Iris pigment epithelial cell (primary cell): ENCODE measurements around the gene ZNF511.
"Not testable (repeated sequence)": the region's sequence is repeated elsewhere in the genome, so short reads cannot be mapped to it uniquely, and the experiment has no call there.

Experiments
- DNase-seq: peaks from one replicate; pipeline ENCODE4 v3.0.0-alpha.2; 2011; ENCODE audit warnings: low read depth

The ZNF511 gene, protein sequence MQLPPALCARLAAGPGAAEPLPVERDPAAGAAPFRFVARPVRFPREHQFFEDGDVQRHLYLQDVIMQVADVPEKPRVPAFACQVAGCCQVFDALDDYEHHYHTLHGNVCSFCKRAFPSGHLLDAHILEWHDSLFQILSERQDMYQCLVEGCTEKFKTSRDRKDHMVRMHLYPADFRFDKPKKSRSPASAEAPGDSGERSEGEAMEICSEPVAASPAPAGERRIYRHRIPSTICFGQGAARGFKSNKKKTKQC

DNA sequence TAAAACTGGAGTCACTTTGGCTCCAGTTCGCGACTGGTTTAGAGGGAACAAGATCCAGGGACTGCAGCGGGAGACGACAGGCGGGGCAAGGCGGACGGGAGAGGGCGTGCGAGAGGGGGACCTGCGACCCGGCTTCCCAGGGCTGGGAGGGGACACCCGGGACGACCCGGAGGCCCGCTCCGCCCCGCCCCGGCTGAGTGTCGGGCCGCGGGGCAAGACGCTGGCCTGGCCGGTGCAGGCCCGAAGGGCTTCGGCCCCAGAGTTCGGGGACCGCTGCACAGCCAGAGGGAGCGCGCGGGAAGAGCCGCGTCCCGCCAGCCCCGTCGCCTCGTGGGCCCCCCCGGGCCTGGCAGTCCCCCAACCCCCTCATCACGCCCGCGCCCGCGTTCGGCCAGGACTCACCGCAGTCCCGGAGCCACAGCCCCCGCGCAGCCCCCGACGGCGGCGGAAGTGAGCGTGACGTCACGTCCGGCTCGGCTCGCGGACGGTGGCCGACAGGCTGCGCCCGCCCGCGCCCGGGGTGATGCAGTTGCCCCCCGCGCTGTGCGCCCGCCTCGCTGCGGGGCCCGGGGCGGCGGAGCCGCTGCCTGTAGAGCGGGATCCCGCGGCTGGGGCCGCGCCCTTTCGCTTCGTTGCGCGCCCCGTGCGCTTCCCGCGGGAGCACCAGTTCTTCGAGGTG lies at the start of gene ZNF511, which contains the start of gene TUBGCP2:
Gene ZNF511, plus strand, starts transcription at position 494 of the 679 bp plus-strand sequence. Its CDS starts 30 bp downstream, at position 524.
Gene TUBGCP2, minus strand, starts transcription at position 452 of the 679 bp plus-strand sequence. CDS start 5,931 bp downstream, outside the sequence.
- peak; percentile 82 for DNase-seq

DNA sequence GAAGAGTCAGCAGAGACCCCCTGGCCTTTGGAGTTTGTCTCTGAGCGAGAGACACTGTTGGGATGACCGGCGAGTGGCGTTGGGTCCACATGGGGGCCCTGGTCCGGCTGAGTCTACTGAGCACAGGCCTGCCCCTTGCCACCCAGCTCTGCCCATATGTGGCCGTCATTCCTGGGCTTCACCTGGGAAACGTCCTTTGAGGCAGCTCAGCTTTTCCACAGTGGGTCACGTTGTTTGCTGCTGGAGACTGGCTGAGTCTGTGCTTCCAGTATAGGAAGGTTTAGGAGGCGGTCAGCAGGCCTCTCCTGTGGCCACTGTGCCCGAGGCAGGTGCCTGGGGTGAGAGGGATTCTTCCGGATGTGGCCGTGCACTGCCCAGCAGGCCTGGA lies 49.1 kb upstream of the ZNF511 start:
- DNase-seq = no peak

DNA sequence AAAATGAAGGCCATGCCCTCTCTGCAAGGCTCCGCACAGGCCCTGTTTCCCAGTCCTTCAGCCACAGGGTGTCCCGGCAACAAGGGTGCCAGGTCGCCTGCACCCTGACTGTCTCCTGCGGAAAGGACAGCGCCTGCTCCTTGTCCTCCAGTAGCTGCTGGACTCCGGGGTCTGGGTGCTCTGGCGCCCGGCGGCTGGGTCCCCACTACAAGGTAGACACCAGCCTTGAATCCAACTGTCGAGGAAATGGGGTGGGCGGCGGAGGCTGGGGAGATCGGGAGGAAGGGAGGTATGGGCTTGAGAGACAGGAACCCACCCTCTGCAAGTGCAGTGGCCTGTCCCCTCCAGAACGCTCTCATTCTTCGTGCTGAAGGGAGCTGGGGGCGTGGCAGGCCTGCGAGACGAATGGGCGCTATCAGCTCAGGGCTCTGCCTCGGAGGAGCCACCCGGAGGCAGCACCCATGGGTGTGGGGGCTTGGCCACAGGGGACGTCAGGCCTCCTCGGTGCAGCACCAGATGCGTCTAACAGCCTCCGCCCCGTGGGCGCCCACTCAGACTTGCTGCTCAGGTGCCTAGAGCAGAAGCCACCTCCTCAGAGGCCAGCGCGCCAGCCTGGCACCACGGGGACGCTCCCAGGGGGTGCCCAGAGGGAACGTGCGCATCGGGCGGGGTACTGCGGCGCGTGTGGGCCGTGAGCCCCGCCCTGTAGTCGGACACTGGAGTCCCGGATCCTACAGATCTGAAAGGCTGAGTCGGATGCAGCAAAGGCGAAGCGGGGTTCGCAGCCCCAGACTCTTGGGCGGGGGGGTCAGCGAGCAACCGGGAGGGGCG lies 47.6 kb upstream of the ZNF511 start:
- peak; percentile 31 for DNase-seq

DNA sequence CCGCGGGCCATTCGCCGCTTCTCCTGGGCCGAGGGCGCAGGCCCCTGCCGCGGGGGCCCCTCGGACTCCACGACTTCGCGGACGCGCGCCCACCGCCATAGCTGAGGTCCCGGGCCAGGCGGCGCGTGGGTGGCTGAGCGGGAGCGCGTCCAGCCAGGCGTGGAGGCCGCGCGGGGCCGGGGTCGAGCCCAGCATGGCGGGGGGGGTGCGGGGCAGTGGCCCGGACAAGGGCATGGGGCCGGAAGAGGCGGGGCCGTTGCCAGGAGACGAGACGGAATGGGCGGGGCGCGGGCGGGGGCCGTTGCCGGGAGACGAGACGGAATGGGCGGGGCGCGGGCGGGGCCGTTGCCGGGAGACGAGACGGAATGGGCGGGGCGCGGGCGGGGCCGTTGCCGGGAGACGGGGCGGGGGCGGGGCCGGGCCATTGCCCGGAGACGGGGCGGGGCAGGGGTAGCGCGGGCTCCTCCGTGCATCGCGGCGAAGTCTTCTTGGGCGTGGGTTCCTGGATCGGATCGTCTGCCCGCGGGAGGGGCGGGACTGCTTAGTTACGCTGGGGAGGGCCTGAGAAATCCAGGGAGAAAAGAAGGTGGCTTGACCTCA lies 46.9 kb upstream of the ZNF511 start:
- DNase-seq = peak; percentile 42

DNA sequence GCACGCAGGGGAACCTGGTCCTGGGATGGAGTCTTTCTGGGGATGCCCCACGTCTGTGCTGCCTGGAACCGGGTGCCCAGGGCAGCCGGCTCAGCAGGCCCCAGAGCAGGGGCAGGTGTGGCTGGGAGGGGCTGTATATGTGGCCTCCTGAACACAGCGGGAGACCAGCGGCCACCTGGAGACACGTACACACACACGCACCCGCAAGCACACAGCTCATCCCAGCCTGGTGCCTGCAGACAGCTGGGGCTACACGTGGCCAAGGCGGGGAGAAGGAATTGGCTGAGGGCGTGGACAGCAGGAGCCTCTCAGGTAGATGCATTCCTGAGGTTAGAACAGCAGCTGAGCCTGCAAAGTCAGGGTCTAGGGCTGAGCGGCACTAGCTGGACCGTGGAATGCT lies 46.0 kb upstream of the ZNF511 start:
- DNase-seq = no peak

DNA sequence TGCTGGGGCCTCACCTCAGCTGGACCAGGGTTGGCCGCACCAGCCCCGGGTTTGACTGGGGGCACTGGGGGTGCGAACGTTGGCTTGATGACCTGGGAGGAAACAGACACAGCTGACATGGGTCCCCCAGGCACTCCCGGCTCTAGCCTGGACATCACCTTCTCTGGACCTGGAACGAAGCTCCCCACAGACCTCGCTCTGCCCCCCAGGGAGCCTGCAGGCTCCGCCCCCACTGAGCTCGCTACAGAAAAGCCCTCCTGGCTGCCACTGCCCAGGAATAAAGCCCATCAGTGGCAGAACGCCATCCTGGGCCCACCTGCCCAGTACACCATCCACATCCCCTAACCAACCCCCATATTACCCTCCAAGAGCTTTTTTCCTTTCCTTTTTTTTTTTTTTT lies 45.0 kb upstream of the ZNF511 start:
- DNase-seq = no peak

DNA sequence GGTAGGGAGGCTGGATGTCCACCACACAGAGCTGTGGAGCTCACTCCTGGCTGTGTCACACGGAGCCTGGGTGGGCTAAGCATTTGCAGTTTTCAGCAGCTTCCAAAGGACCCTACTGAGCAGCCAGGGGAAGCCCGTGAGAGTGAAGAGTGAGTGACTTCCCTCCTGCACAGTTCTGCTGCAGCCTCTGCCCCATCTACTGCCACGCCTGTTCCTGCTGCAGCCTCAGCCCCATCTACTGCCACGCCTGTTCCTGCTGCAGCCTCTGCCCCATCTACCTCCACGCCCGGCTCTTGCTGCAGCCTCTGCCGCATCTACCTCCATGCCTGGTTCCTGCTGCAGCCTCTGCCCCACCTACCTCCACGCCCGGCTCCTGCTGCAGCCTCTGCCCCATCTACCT lies 44.3 kb upstream of the ZNF511 start:
- no peak for DNase-seq

DNA sequence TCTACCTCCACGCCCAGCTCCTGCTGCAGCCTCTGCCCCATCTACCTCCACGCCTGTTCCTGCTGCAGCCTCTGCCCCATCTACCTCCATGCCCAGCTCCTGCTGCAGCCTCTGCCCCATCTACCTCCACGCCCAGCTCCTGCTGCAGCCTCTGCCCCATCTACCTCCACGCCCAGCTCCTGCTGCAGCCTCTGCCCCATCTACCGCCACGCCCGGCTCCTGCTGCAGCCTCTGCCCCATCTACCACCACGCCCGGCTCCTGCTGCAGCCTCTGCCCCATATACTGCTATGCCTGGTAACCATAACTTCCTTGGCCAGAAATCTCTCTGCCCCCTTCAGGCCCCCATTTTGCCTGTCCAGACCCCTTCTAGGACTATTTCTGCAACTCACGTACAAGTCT lies 43.7 kb upstream of the ZNF511 start:
- DNase-seq = not testable (repeated sequence)

DNA sequence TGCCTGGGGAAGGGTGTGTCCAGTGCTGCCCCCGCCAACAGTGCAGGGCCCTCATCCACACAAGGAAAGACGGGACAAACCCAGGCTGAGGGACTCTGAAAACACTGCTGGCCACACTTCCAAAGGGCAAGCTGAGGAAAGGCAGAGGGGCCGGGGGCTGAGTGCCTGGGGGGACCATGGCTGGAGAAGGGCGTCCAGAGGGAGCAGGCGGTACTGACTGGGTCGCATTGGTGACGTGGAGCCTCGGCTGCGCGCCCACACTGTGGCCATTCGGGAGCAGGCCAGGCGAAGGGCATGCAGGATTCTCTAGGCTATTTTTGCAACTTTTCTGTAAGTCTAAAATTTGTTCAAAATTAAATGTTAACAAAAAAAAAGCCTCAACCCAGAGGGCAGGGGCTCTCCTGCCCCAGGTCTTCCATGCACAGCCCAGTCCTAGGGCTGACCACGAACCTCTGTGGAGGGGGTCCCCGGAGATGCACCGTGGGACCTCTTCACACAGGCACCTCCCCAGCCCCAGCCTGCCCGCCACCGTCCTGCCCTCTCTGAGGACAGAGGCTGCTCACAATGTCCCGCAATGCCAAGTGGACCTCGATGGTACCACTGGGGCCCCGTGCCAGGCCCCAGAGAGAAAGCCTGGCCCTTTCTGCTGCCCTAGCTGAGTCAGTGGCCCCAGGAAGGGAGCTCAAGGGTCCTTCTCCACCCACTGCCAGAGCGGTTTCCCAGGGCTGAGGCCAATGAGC lies 42.5 kb upstream of the ZNF511 start:
- DNase-seq = no peak

DNA sequence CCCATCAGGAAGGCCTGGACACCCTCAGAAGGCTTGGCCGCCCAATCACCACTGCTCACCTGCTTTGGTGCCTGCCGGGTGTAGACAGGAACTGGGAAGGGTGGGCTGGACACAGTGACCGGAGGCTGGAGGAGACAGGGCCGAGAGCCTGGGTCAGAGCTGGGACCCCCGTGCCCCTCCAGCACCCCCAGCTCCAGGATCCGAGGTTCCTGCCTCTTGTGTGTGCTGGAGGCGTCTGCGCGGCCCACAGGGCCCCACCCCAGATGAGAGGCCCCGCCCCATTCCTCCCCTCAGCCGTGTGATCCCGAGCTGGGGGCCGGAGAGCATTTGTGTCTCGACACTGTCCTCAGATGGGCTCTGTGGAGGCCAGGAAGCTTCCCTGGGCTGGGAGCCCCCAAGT lies 41.4 kb upstream of the ZNF511 start:
- no peak for DNase-seq

DNA sequence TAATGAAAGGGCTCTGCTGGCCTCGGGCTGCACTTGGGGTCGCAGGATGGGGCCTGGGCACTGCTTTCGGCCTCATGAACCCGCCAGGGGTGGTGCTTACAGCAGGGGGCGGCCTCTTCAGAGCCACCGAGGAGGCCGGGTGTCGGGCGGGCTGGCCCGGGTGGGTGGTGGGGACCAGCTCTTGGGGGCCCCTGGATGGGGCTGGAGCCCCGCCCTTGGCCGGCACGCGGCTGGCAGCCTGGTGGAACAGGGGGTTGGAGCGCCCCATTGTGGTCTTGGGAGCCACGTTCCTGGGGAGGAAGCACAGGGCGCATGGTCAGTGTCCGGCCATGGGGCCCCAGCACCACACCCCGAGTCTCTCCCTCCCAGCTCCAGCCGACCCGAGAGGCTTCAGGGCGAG lies 40.9 kb upstream of the ZNF511 start:
- DNase-seq = no peak

DNA sequence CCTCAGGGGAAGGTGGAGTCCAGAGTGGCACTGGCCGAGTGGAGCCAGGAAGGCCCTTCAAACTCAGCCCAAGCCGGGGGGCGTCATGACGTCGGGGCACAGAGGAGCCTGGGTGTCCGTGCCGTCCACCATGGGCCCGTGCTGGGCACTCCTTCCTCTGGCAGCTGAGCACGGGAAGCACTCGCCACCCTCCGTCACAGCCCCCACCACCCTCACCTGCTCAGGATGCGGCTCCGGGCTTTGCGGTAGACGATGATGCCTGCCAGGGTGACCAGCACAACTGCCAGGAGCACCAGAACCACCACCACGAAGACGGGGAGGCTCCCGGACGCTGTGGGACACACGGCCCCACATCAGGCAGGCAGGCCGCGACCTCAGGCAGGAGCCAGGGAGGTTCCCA lies 40.2 kb upstream of the ZNF511 start:
- no peak for DNase-seq

DNA sequence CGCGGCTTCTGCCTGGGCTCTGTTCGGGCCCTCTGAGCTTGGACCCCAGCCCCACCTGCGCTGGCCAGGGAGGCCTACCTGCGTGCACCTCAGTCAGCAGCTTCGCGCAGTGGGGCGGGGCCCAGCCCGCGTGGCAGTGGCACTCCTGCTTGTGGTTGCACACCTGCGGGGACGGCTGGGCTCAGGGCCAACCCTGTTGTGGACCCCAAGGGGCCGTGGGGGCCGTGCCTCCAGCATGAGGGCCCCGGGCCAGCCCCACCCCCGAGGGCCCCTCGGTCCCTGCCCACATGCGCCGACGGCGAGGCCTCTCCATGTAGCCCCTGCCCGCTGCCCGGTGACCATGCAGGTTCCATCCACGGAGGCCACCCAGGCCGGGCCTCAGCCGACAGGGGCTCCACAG lies 39.3 kb upstream of the ZNF511 start:
- DNase-seq = no peak

DNA sequence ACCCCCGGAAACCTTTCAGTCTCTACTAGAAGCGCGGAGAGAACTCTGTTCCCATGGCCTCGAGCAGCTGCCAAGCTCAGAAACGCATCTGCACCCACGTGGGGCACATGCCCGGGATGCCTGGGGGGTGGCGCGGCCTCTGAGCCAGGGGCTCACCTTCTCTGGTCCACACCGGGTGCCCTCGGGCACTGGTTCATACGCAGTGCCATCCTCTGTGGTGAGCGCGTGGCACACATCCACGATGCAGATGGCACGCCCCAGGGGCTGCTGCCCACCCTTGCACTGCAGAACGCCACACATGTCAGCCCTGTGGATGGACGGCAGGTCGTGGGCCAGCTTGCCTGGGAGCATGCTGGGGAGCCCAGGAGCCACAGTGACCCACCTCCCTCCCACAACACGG lies 38.5 kb upstream of the ZNF511 start:
- no peak for DNase-seq

DNA sequence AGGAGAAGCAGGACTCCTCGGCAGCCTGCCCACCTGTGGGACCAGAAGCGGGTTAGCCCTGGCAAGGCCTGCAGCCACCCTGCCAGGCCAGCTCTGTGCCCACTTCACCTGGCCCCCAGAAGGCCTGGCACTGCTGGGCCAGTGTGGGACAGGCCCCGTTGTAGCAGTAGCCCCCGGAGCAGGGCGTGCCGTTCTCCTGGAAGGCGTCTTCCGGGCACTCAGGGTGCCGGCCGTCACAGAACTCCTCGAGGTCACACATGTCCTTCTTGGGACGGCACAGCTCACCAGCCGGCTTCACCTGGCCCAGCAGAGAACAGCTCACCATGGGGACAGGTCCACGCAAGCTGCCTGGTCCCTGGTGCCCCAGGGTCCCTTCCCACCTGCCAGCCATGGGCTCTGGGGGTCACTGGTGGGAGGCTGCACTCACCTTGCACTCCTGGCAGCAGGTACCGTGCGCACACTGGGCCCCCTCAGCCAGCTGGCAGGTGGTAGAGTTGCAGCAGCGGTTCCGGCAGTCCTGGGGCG lies 37.9 kb upstream of the ZNF511 start:
- DNase-seq = no peak

DNA sequence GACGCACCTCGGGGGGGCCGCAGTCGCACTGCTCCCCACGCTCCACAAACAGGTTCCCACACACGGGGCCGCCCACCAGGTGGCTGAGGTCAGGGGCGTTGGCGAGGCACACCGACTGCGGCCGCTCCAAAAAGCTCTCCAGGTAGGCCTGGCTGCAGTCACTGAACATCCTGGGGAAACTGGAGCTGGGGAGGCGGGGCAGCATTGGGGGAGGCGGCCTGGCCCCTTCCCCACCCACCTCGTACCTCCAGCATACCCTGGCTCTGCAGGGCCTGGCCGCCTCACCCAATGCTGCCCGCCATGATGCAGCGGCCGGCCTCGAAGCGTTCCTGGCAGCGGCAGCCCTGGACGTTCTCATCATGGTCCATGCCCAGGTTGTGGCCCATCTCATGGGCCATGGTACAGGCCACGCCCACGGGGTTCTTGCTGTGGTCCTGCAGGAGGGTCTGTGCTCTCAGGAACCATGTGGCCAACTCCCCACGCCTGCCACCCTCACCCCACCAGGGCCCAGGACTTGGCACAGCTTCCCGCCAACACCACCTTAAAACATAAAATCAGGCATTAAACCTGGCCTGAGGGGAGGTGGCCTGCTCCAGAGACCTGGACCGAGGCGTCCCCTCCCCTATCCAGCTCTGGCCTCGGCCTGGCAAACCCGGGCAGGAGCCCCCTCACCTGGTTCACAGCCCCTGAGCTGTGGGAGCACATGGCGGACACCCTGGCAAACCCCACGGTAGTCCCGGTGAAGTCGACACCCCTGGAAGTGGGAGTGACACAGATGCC lies 37.0 kb upstream of the ZNF511 start:
- DNase-seq = no peak

DNA sequence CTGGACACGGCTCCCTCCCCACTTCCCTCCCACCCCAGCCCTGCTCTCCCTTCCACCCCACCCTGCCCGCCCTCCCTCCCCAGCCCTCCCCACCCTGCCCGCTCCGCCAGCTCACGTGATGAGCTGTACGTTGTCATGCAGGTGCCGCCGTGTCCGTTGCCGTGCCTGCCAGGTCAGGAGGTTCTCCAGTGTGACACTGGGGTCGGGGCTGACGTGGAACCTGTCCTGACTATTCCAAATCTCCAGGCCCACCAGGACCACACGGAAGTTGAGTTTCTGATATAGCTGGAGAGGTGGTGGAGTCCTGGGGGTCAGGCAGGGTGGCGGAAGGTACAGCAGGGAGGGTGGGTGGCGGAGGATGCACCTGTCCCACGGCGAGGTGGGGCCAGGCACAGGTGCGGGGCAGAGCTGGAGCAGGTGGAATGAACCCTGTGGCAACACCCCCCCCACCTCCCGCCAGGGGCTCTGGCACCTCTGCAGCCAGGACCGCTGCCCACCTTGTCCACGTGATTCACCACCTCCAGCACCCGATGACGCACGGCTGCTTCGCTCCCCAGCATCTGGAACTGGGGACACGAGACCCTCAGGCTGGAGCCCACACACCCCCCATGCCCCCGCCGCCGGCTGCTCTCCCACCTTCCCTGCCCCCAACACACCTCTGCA lies 36.3 kb upstream of the ZNF511 start:
- DNase-seq = no peak

DNA sequence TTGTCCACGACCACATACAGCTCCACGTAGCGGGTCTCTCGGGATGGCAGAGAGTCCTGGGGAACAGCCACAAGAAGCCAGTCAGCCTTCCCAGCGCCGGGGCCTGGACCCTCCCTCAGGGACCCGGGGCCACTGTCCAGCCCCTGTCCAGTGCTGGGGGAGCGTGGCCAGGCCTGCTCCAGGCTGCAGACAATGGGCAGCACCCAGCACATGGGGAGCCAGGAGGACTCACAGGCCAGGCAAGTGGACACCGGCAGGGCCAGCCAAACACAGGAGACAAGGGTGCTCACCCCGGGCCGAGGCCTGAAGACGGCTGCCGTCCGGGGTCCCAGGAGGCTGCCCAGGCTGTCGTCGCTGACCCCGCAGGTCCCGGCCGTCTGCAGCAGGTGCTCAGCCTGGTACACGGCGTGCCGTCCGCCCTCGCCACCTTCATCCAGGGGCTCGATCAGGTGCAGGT lies 35.7 kb upstream of the ZNF511 start:
- DNase-seq = no peak

DNA sequence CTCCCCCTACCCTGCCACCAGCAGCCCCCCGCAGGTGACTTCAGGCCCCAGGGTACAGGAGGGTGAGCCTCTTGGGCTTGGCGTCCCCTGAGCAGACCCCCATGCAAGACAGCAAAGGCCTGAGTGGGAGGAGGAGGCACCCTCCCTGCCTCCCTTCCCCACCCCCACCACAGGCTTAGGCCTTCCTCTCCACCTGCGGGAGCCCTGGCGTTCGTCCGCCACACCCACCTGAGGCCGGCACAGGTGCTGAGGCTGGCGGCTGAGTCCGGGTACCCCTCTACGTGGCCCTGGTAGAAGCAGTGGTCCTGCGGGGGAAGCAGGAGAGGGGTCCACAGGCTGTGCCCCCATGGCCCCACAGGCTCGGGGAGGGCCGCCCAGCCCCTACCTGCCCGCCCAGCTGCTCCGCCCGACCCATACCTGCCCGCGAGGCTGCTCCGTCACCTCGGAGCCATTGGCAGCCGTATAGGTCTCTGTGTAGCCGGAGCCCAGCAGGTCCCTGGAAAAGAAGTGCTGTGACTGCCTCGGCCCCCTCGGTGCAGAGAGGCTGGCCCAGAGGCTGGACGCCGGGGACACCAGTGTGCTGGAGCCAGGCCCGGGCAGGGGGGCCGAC lies 35.1 kb upstream of the ZNF511 start:
- DNase-seq = no peak
